Measurements from ENCODE around the gene ATP2A2. TPM values are rescaled to one million over a fixed set of nuclear protein-coding genes. Genes with fewer than 3 reads are reported as not detected.

The ATP2A2 gene
- 102 and 105 TPM in 2 replicates for total RNA-seq

GRCh38 chr12:110280779-110281548, at the start of gene ATP2A2:
Gene ATP2A2, plus strand, starts transcription at chr12:110281247. Its CDS starts 543 bp downstream, at chr12:110281790.

Other genes starting within 250 kb of the ATP2A2 start
- gene C12orf76, start 232.7 kb upstream of the ATP2A2 start, total RNA-seq, result 11.5 and 16.4 TPM in 2 replicates
- 6.7 and 9.5 TPM in 2 replicates for gene IFT81, start 156.9 kb upstream of the ATP2A2 start, total RNA-seq
- 27.5 and 38.0 TPM in 2 replicates for gene ANAPC7, start 122.5 kb downstream of the ATP2A2 start, total RNA-seq
- gene ARPC3, start 169.1 kb downstream of the ATP2A2 start, total RNA-seq, result 215 and 240 TPM in 2 replicates
- 13.8 and 14.0 TPM in 2 replicates for gene GPN3, start 187.0 kb downstream of the ATP2A2 start, total RNA-seq
- 5.6 and 9.3 TPM in 2 replicates for gene FAM216A, start 187.6 kb downstream of the ATP2A2 start, total RNA-seq
- gene VPS29, start 220.9 kb downstream of the ATP2A2 start, total RNA-seq, result 66.3 and 71.3 TPM in 2 replicates
- gene RAD9B, start 221.1 kb downstream of the ATP2A2 start, total RNA-seq, result 0.11 and 0.43 TPM in 2 replicates